G401 (cell line): ENCODE data around the gene CENPC. TPM values are rescaled to one million over a fixed set of nuclear protein-coding genes. Genes with fewer than 3 reads are reported as not detected.

ENCODE experiments used
- DNase-seq: peaks from one replicate; pipeline ENCODE4 v3.0.0-alpha.2; 2015; ENCODE audit warnings: low spot score
- in situ Hi-C: cut with HindIII; loops from 2 replicates; pipeline ENCODE4 v1.10.0; 2016; ENCODE audit warnings: low sequenced_read_pairs, mixed read lengths
- total RNA-seq: library from RNA; depleted of rRNA; stranded (reverse); fragments of >200 nt; shearing (Covaris generic); gene quantifications from 2 replicates; pipeline ENCODE4 v1.2.3, GENCODE V29; 2014; rRNA removed

Gene CENPC
- total RNA-seq, 1 experiment from 2014 or later, result 15.8 TPM

GRCh38 chr4:67438975-67439374 is 106.3 kb downstream of the CENPC start:
- no peak for DNase-seq
- in situ Hi-C loops, result no loop called here

- no peak for DNase-seq
- in situ Hi-C loops, result no loop called here
Measured at GRCh38 chr4:67437974-67438713, 107.2 kb downstream of the CENPC start.

- in situ Hi-C loops, result no loop called here
Measured at GRCh38 chr4:67436742-67437141, 108.6 kb downstream of the CENPC start.

GRCh38 chr4:67430989-67431388 is 114.3 kb downstream of the CENPC start:
- in situ Hi-C loops, result no loop called here
- DNase-seq, result no peak

More at GRCh38 chr4:67436742-67437141, 108.6 kb downstream of the CENPC start:
- no peak for DNase-seq

- DNase-seq, result no peak
- in situ Hi-C loops, result no loop called here
Measured at GRCh38 chr4:67428819-67429218, 116.5 kb downstream of the CENPC start.

Other genes starting within 250 kb of the CENPC start
- gene STAP1, start 13.2 kb upstream of the CENPC start, total RNA-seq, result not detected in 2 replicates
- gene UBA6, start 155.7 kb upstream of the CENPC start, total RNA-seq, result 28.4 and 98.3 TPM in 2 replicates
- not detected in 2 replicates for gene GNRHR, start 208.9 kb upstream of the CENPC start, total RNA-seq